Retinal pigment epithelial cell (primary cell): Measurements from ENCODE around the gene DSCAML1.

ENCODE experiments used
- DNase-seq: peaks from one replicate; pipeline ENCODE4 v3.0.0-alpha.2; 2010; ENCODE audit warnings: low read depth
- H3K4me3 ChIP-seq: 2 replicates; pipeline ENCODE4 v1.5.1; 2011; ENCODE audit warnings: mild to moderate bottlenecking, low read length, control low read depth, moderate library complexity
- CTCF ChIP-seq: conservative IDR thresholded peaks from 2 replicates; pipeline ENCODE4 v1.5.1; 2011; ENCODE audit warnings: low read depth, low read length, control low read depth, inconsistent platforms

Gene DSCAML1

GRCh38 chr11:117595440-117595839 lies 201.6 kb downstream of the DSCAML1 start:
- DNase-seq: no peak
- TF ChIP-seq CTCF: no peak
- no peak overlapping the region for H3K4me3 ChIP-seq

GRCh38 chr11:117594721-117595120 lies 202.3 kb downstream of the DSCAML1 start:
- H3K4me3 ChIP-seq: no peak overlapping the region
- TF ChIP-seq CTCF: no peak
- DNase-seq: no peak

- no peak for DNase-seq
Measured at GRCh38 chr11:117593065-117593464, 204.0 kb downstream of the DSCAML1 start.

GRCh38 chr11:117591316-117592039 lies 205.5 kb downstream of the DSCAML1 start:
- no peak for DNase-seq
- no peak for TF ChIP-seq CTCF
- no peak overlapping the region for H3K4me3 ChIP-seq

More at GRCh38 chr11:117593065-117593464, 204.0 kb downstream of the DSCAML1 start:
- no peak for TF ChIP-seq CTCF
- no peak overlapping the region for H3K4me3 ChIP-seq

GRCh38 chr11:117589063-117589462 lies 208.0 kb downstream of the DSCAML1 start:
- no peak for TF ChIP-seq CTCF
- no peak for DNase-seq
- no peak overlapping the region for H3K4me3 ChIP-seq

GRCh38 chr11:117588166-117588810 lies 208.7 kb downstream of the DSCAML1 start:
- no peak for TF ChIP-seq CTCF
- H3K4me3 ChIP-seq: no peak overlapping the region
- DNase-seq: no peak

- no peak overlapping the region for H3K4me3 ChIP-seq
- no peak for TF ChIP-seq CTCF
- no peak for DNase-seq
Measured at GRCh38 chr11:117587416-117587815, 209.6 kb downstream of the DSCAML1 start.
